ENCODE results near the gene TBL2. TPM values are rescaled to one million over a fixed set of nuclear protein-coding genes. Genes with fewer than 3 reads are reported as not detected.
"Not testable (repeated sequence)": the region's sequence is repeated elsewhere in the genome, so short reads cannot be mapped to it uniquely, and the experiment has no call there.

The TBL2 gene
- total RNA-seq, 4 donors from 2014 or later = 50.4 to 89.9 (median 73.3) TPM

DNA sequence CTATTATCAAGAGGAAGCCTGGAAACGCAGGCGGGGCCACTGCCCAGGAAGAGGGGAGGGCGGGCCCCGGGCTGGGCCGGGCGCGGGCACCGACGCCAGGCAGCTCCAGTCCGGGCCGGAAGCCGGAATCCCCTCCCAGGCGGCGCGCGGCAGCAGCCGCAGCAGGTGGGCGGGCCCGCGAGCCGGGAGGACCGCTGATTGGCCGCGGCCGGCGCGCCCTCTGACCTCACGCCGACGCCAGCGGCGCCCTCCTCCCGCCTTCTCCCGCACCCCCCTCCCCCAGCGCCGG, 21.3 kb downstream of the TBL2 start:
- no peaks in the 10 kb centered on the region for H3K27me3 ChIP-seq
- H3K4me1 ChIP-seq = peaks cover 31% of the 10 kb centered on the region in 2 donors
- intact Hi-C loops (cut with DNase I) = no loop called here
- peak overlapping the region; percentile 93 to 99 (median 96) for H3K27ac ChIP-seq
- peak overlapping the region; percentile 50 to 94 (median 62) for H3K4me3 ChIP-seq (replicated peaks in 1 of 3)
- WGBS, 2 donors = 0% methylated on average over 19 to 23 of the region's 36 CpGs
- peak; percentile 96 to 97 for DNase-seq
- TF ChIP-seq, protein P1, sequence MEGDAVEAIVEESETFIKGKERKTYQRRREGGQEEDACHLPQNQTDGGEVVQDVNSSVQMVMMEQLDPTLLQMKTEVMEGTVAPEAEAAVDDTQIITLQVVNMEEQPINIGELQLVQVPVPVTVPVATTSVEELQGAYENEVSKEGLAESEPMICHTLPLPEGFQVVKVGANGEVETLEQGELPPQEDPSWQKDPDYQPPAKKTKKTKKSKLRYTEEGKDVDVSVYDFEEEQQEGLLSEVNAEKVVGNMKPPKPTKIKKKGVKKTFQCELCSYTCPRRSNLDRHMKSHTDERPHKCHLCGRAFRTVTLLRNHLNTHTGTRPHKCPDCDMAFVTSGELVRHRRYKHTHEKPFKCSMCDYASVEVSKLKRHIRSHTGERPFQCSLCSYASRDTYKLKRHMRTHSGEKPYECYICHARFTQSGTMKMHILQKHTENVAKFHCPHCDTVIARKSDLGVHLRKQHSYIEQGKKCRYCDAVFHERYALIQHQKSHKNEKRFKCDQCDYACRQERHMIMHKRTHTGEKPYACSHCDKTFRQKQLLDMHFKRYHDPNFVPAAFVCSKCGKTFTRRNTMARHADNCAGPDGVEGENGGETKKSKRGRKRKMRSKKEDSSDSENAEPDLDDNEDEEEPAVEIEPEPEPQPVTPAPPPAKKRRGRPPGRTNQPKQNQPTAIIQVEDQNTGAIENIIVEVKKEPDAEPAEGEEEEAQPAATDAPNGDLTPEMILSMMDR (IDR thresholded peaks at IDR 0.05) = no peak
- TF ChIP-seq POLR2A (IDR thresholded peaks at IDR 0.05) = no peak
- H3K9me3 ChIP-seq = no peaks in the 10 kb centered on the region
- no peaks in the 10 kb centered on the region for H3K36me3 ChIP-seq

DNA sequence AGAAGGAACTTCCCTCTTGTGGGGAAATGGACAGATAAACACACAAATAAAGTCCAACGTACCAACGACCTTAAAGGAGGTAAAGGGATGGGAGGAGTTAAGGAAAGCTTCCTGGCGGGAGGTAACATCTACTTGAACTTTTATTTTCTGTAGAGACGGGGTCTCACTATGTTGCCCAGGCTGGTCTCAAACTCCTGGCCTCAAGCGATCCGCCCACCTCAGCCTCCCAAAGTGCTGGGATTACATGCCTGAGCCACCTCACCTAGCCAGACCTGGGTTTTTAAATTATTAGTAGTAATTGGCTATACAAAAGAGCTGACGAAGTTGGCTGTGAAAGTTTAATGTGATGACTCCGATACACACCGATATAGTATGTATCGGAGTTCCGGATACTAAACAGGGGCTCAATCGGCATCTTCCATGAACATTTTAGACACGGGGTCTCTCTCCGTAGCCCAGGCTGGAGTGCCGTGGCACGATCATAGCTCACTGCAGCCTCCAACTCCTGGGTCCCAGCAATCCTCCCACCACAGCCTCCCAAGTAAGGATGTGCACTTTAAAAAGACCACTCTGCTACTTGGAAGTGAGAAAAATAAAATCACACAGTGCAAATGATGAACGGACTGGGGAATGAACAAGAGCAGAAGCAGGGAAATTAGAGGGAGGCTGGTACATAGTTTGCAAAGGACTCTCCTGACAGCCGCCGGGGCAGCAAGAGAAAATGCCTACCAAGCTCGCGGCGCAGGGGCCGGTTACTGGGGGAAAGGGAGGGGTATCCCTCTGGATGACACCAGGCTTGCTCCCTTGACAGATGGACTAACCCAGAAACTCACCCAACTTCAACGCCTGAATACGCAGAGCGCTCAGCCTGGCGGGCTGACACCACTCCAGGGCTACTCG, 21.9 kb downstream of the TBL2 start:
- Histone ChIP-seq H3K27ac (peak overlapping the region; percentile 7 to 96 (median 93)), H3K9me3 (no peaks in the 10 kb centered on the region), H3K4me3 (replicated peaks in 1 of 3) (peak overlapping the region in 2 of 3 donors; percentile 19 to 62), H3K27me3 (no peaks in the 10 kb centered on the region), H3K36me3 (peaks cover 4 to 5% of the 10 kb centered on the region in 2 donors), H3K4me1 (peaks cover 31% of the 10 kb centered on the region in 2 donors)
- TF ChIP-seq, protein P1 (IDR thresholded peaks at IDR 0.05) = no peak
- TF ChIP-seq POLR2A (IDR thresholded peaks at IDR 0.05) = peak in 1 of 2 donors; percentile 45
- DNase-seq = no peak
- intact Hi-C loops (cut with DNase I) = no loop called here
- WGBS, 2 donors = 25% methylated on average over 28 of the region's 28 CpGs

DNA sequence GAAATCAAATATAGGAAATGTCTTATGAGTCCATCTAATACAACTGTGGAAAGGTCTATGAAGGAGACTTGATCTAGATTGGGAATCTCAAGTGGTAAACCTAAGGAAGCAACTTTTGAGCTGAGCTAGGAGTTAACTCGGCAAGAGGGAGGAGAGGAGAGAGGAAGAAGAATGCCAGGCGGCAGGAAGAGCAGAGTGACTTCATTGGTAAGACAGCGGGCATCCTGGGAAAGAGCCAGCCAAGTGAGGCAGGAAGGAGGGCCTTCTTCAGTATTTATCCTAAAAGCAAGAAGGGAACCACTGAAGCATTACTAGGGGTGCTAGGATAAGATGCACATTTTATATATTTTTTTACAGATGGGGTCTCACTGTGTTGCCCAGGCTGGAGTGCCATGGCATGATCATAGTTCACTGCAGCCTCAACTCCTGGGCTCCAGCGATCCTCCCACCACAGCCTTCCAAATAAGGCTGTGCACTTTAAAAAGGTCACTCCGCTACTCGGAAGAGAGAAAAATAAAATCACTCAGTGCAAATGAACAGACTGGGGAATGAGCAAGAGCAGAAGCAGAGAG, 22.9 kb downstream of the TBL2 start:
- intact Hi-C loops (cut with DNase I) = no loop called here
- DNase-seq = no peak
- Histone ChIP-seq H3K4me3 (replicated peaks in 1 of 3) (no peak overlapping the region), H3K36me3 (peaks cover 10 to 12% of the 10 kb centered on the region in 2 donors), H3K4me1 (peaks cover 31% of the 10 kb centered on the region in 2 donors), H3K9me3 (no peaks in the 10 kb centered on the region), H3K27ac (peak overlapping the region in 2 of 3 donors; percentile 93 to 96), H3K27me3 (no peaks in the 10 kb centered on the region)
- 58 to 60% methylated on average over 6 of the region's 6 CpGs for WGBS, 2 donors
- TF ChIP-seq POLR2A (IDR thresholded peaks at IDR 0.05) = no peak
- TF ChIP-seq, protein P1 (IDR thresholded peaks at IDR 0.05) = no peak

DNA sequence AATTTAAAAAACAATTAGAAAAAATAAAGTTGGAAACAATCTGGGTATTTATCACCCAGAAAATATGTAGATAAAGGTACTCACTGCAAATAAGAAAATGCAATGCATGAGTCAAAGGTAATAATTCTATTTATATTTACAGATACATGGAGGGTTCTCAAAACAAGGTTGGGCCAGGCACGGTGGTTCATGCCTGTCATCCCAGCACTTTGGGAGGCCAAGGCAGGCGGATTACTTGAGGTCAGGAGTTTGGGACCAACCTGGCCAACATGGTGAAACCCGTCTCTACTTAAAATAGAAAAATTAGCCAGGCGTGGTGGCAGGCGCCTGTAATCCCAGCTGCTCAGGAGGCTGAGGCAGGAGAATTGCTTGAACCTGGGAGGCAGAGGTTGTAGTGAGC, 28.3 kb downstream of the TBL2 start:
- DNase-seq; intact Hi-C loops (cut with DNase I); H3K4me3 ChIP-seq (replicated peaks in 1 of 3); H3K9me3 ChIP-seq; H3K27me3 ChIP-seq; H3K27ac ChIP-seq: not testable (repeated sequence)
- Histone ChIP-seq H3K4me1 (peaks cover 12 to 15% of the 10 kb centered on the region in 2 donors), H3K36me3 (peaks cover 10 to 12% of the 10 kb centered on the region in 2 donors)
- WGBS, 2 donors = 92 to 95% methylated on average over 5 of the region's 5 CpGs

GRCh38 chr7:73549176-73549575, 29.2 kb downstream of the TBL2 start:
- H3K4me3 ChIP-seq (replicated peaks in 1 of 3) = no peak overlapping the region
- intact Hi-C loops (cut with DNase I) = no loop called here
- no peak for TF ChIP-seq POLR2A (IDR thresholded peaks at IDR 0.05)
- DNase-seq = no peak
- peaks cover 10 to 12% of the 10 kb centered on the region in 2 donors for H3K36me3 ChIP-seq
- H3K27me3 ChIP-seq = no peaks in the 10 kb centered on the region
- H3K4me1 ChIP-seq = peaks cover 4 to 5% of the 10 kb centered on the region in 2 donors
- no peaks in the 10 kb centered on the region for H3K9me3 ChIP-seq
- no peak overlapping the region for H3K27ac ChIP-seq
- 90% methylated on average over 4 of the region's 4 CpGs for WGBS, 2 donors

GRCh38 chr7:73547841-73548240, 30.5 kb downstream of the TBL2 start:
- no peak overlapping the region for H3K4me3 ChIP-seq (replicated peaks in 1 of 3)
- no peaks in the 10 kb centered on the region for H3K9me3 ChIP-seq
- H3K27me3 ChIP-seq = no peaks in the 10 kb centered on the region
- no peak overlapping the region for H3K27ac ChIP-seq
- WGBS, 2 donors = 95 to 97% methylated on average over 9 of the region's 9 CpGs
- no peaks in the 10 kb centered on the region for H3K4me1 ChIP-seq
- DNase-seq = no peak
- peaks cover 14 to 15% of the 10 kb centered on the region in 2 donors for H3K36me3 ChIP-seq
- intact Hi-C loops (cut with DNase I) = no loop called here
- TF ChIP-seq POLR2A (IDR thresholded peaks at IDR 0.05) = no peak
